ENCODE data around the gene PLCB2.

GRCh38 chr15:40330368-40330836 lies 22.7 kb upstream of the PLCB2 start:
- TF ChIP-seq CTCF (conservative IDR thresholded peaks at IDR 0.05; ENCODE audit: low read depth in 2 of 2) (no peak), POLR2AphosphoS5 (IDR thresholded peaks at IDR 0.05; ENCODE audit: low read depth) (no peak), EZH2 (IDR thresholded peaks at IDR 0.05; ENCODE audit: low read depth, unreplicated experiment) (no peak), EZH2phosphoT487 (IDR thresholded peaks at IDR 0.05; ENCODE audit: unreplicated experiment) (no peak), ZNF331 (CRISPR knock-in tag; IDR thresholded peaks at IDR 0.05; ENCODE audit: low read depth) (no peak)

All from GM23338 (cell line).